PC-9 (cell line): ENCODE results near the gene ZNF556. TPM values are rescaled to one million over a fixed set of nuclear protein-coding genes. Genes with fewer than 3 reads are reported as not detected.

ENCODE experiments used
- BruUV-seq: library from RNA; stranded (reverse); fragments of 400-500 nt; replicated peaks from 2 replicates; lab custom pipeline; 2021; lab: Mats Ljungman, UMichigan
- CTCF ChIA-PET: fragments of 300-600 bp; sonication (Branson Sonifier 250); formaldehyde crosslinking; loops from one replicate; lab custom pipeline; 2022; ENCODE audit warnings: antibody characterized with exemption; lab: Charles Lee
- POLR2A ChIA-PET: fragments of 300-600 bp; sonication (Branson Sonifier 250); formaldehyde crosslinking; loops from one replicate; lab custom pipeline; 2022; ENCODE audit warnings: antibody characterized with exemption; ENCODE audit not compliant: unreplicated experiment; lab: Charles Lee
- DNase-seq, 2 experiments: peaks; one replicate each; pipeline versions ENCODE4 v3.0.0 to v3.0.0-alpha.2; 2015 to 2022; ENCODE audit warnings: mixed read lengths in 1 of 2
- H2AFZ ChIP-seq: fragments of 200-600 bp; sonication (generic); 2 replicates; pipeline ENCODE4 v1.8.1; 2017; ENCODE audit warnings: antibody characterized with exemption
- H3F3A ChIP-seq: fragments of 200-600 bp; sonication (generic); 2 replicates; pipeline ENCODE4 v1.8.1; 2017; ENCODE audit warnings: antibody characterized with exemption, mild to moderate bottlenecking, low read depth; ENCODE audit not compliant: insufficient read depth
- H3K27ac ChIP-seq: fragments of 200-600 bp; sonication (generic); 2 replicates; pipeline ENCODE4 v1.6.1; 2016; ENCODE audit warnings: mixed run types
- H3K27me3 ChIP-seq: fragments of 200-600 bp; sonication (generic); 2 replicates; pipeline ENCODE4 v1.6.1; 2016; ENCODE audit warnings: low read depth, mixed run types; ENCODE audit not compliant: insufficient read depth
- H3K36me3 ChIP-seq: fragments of 200-600 bp; sonication (generic); 2 replicates; pipeline ENCODE4 v1.6.1; 2016; ENCODE audit warnings: low read depth, mixed run types
- H3K4me1 ChIP-seq: fragments of 200-600 bp; sonication (generic); replicated peaks from 2 replicates; pipeline ENCODE4 v1.6.1; 2016; ENCODE audit warnings: mixed run types; ENCODE audit not compliant: insufficient read depth
- H3K4me2 ChIP-seq: fragments of 200-600 bp; sonication (generic); 2 replicates; pipeline ENCODE4 v1.6.1; 2017; ENCODE audit warnings: mixed run types
- H3K4me3 ChIP-seq: fragments of 200-600 bp; sonication (generic); 2 replicates; pipeline ENCODE4 v1.6.1; 2016; ENCODE audit warnings: mixed run types
- H3K79me2 ChIP-seq: fragments of 200-600 bp; sonication (generic); 2 replicates; pipeline ENCODE4 v1.6.1; 2017; ENCODE audit warnings: low read depth, mixed run types
- H3K9me2 ChIP-seq: fragments of 200-600 bp; sonication (generic); 2 replicates; pipeline ENCODE4 v1.8.1; 2017; ENCODE audit warnings: mild to moderate bottlenecking; ENCODE audit not compliant: insufficient read depth
- H3K9me3 ChIP-seq: fragments of 200-600 bp; sonication (generic); 2 replicates; pipeline ENCODE4 v1.8.1; 2016; ENCODE audit warnings: low read depth; ENCODE audit not compliant: insufficient read depth
- H4K20me1 ChIP-seq: fragments of 200-600 bp; sonication (generic); 2 replicates; pipeline ENCODE4 v1.8.1; 2017; ENCODE audit not compliant: insufficient read depth
- EZH2 ChIP-seq: fragments of 200-600 bp; sonication (generic); IDR thresholded peaks from 2 replicates; pipeline ENCODE4 v1.8.0; 2017; ENCODE audit warnings: antibody characterized with exemption, low read depth
- intact Hi-C: fragments of 100-400 bp; cut with micrococcal nuclease; formaldehyde crosslinking; loops from one replicate; pipeline ENCODE4 v1.10.0; 2022; ENCODE audit not compliant: unreplicated experiment
- total RNA-seq: library from RNA; stranded (reverse); gene quantifications from 2 replicates; pipeline ENCODE4 v1.2.3, GENCODE V29; 2021
- TF ChIP-seq, protein P1 (sequence below): fragments of 200-600 bp; sonication (generic); conservative IDR thresholded peaks from 2 replicates; pipeline ENCODE4 v1.6.1; 2017; ENCODE audit warnings: mixed run types, antibody characterized with exemption, mild to moderate bottlenecking, moderate library complexity

ZNF556 gene
- total RNA-seq, 1 experiment from 2014 or later, result not detected

GRCh38 chr19:2827022-2827421 is 40.1 kb upstream of the ZNF556 start:
- no TSS peak for BruUV-seq
- CTCF ChIA-PET, result no interaction called here
- Histone ChIP-seq H3K36me3 (no peaks in the 10 kb centered on the region), H3K79me2 (no peaks in the 10 kb centered on the region), H3K4me3 (no peak overlapping the region), H3F3A (no peaks in the 10 kb centered on the region), H3K27me3 (no peaks in the 10 kb centered on the region), H3K4me1 (no peaks in the 10 kb centered on the region), H3K27ac (no peak overlapping the region), H3K4me2 (no peak overlapping the region), H3K9me2 (no peaks in the 10 kb centered on the region), H3K9me3 (peaks cover 3% of the 10 kb centered on the region; the same call in 1 of the 2 replicates), H2AFZ (no peak overlapping the region), H4K20me1 (no peaks in the 10 kb centered on the region)
- POLR2A ChIA-PET, result no interaction called here
- intact Hi-C loops, result no loop called here
- TF ChIP-seq, protein P1, sequence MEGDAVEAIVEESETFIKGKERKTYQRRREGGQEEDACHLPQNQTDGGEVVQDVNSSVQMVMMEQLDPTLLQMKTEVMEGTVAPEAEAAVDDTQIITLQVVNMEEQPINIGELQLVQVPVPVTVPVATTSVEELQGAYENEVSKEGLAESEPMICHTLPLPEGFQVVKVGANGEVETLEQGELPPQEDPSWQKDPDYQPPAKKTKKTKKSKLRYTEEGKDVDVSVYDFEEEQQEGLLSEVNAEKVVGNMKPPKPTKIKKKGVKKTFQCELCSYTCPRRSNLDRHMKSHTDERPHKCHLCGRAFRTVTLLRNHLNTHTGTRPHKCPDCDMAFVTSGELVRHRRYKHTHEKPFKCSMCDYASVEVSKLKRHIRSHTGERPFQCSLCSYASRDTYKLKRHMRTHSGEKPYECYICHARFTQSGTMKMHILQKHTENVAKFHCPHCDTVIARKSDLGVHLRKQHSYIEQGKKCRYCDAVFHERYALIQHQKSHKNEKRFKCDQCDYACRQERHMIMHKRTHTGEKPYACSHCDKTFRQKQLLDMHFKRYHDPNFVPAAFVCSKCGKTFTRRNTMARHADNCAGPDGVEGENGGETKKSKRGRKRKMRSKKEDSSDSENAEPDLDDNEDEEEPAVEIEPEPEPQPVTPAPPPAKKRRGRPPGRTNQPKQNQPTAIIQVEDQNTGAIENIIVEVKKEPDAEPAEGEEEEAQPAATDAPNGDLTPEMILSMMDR, result no peak
- TF ChIP-seq EZH2, result no peak
- DNase-seq, result no peak

DNA sequence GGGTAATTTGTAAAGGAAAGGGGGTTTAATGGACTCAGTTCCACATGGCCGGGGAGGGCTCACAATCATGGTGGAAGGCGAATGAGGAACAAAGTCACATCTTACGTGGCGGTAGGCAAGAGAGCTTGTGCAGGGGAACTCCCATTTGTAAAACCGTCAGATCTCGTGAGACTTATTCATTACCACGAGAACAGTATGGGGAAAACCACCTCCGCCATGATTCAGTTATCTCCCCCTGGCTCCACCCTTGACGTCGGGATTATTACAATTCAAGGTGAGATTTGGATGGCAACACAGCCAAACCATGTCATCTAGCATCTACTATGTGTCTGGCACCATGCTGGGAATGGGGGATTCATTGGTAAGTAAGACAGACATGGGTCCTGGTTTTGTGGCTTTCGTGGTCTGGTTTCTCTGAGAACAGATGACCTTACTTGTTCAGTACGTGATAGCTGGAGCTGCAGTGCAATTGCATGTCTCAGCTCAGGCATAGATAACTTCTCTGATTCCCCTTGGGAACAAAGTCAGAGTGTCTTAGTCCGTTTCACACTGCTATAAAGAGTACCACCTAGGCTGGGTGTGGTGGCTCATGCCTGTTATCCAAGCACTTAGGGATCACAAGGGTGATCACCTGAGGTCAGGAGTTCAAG is 39.2 kb upstream of the ZNF556 start:
- Histone ChIP-seq H2AFZ (no peak overlapping the region), H3K4me1 (no peaks in the 10 kb centered on the region), H3K9me3 (peaks cover 3% of the 10 kb centered on the region; the same call in 1 of the 2 replicates), H4K20me1 (no peaks in the 10 kb centered on the region), H3K27ac (no peak overlapping the region), H3K79me2 (no peaks in the 10 kb centered on the region), H3K9me2 (no peaks in the 10 kb centered on the region), H3K4me2 (no peak overlapping the region), H3K27me3 (no peaks in the 10 kb centered on the region), H3F3A (no peaks in the 10 kb centered on the region), H3K4me3 (no peak overlapping the region), H3K36me3 (no peaks in the 10 kb centered on the region)
- DNase-seq, result no peak
- ChIA-PET CTCF (interaction anchor here (0.7 kb wide), 1 partner anchor 65 kb away, joined by 3 read pairs; no protein-coding TSS in a partner anchor), POLR2A (no interaction called here)
- intact Hi-C loops, result no loop called here
- no peak for TF ChIP-seq EZH2
- TF ChIP-seq, protein P1, result no peak
- no TSS peak for BruUV-seq

DNA sequence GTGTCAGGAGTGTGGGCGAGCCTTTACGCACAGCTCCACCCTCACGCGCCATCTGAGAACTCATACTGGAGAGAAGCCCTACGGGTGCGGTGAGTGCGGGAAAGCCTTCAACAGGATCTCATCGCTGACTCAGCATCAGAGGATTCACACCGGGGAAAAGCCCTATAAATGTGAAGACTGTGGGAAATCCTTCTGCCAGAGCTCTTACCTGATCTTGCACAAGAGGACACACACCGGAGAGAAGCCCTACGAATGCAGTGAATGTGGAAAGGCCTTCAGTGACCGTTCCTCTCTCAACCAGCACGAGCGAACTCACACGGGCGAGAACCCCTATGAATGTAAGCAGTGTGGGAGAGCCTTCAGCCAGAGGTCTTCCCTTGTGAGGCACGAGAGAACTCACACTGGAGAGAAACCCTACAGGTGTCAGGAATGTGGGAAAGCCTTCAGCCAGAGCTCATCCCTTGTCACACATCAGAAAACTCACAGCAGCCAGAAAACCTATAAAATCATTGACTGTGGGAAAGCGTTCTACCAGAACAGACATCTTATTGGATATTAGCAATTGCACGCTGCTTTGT is 32.8 kb upstream of the ZNF556 start:
- no peaks in the 10 kb centered on the region for H3K9me2 ChIP-seq
- ChIA-PET POLR2A (no interaction called here), CTCF (no interaction called here)
- H3K9me3 ChIP-seq, result peaks cover 11% of the 10 kb centered on the region; the same call in 1 of the 2 replicates
- H3K27me3 ChIP-seq, result no peaks in the 10 kb centered on the region
- H3K4me3 ChIP-seq, result no peak overlapping the region
- DNase-seq, result no peak
- H2AFZ ChIP-seq, result no peak overlapping the region
- no TSS peak for BruUV-seq
- no peaks in the 10 kb centered on the region for H3F3A ChIP-seq
- no peaks in the 10 kb centered on the region for H4K20me1 ChIP-seq
- no peak overlapping the region for H3K27ac ChIP-seq
- intact Hi-C loops, result no loop called here
- no peaks in the 10 kb centered on the region for H3K4me1 ChIP-seq
- no peaks in the 10 kb centered on the region for H3K36me3 ChIP-seq
- no peaks in the 10 kb centered on the region for H3K79me2 ChIP-seq
- no peak overlapping the region for H3K4me2 ChIP-seq
- TF ChIP-seq, protein P1, result no peak
- TF ChIP-seq EZH2, result no peak
